ENCODE measurements around the gene RTL1.

The RTL1 gene

DNA sequence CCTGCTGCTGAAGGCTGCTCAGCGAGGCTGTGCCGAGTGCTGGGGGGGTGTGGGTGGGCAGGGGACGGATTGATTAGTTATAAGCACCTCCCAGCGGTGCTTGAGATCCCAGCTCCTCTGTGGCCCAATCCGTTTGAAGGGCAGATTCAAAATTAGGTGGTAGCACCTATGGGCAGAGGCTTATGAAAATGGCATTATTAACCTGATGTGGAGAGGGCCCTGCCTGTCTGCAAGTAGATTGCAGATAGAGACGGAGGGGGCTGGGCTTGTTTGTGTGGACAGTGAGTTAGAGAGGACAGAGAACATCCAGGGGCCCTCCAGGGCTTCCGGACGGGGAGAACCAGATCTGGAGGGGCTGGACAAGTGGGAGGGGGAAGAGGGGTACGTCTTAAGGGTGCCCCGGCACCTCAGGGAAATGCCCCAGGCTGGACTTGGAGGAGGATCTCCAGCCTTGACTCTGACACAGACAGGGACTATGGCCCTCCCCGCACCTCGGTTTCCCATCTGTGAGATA is at the start of gene RTL1:
RTL1 (minus strand) TSS at position 51 of the 514 bp plus-strand sequence. CDS start 18,934 bp downstream, outside the sequence.
- no peak for DNase-seq
- H3K27ac ChIP-seq = no peak within 1 kb of the TSS
- H3K4me3 ChIP-seq (ENCODE audit: low read depth, low read length) = no peak within 1 kb of the TSS
- peaks cover 79% of the 10 kb centered on the region for H3K27me3 ChIP-seq (ENCODE audit: insufficient read depth, low read depth, severe bottlenecking)
- no peaks in the 10 kb centered on the region for H3K36me3 ChIP-seq
- TF ChIP-seq, protein P1, sequence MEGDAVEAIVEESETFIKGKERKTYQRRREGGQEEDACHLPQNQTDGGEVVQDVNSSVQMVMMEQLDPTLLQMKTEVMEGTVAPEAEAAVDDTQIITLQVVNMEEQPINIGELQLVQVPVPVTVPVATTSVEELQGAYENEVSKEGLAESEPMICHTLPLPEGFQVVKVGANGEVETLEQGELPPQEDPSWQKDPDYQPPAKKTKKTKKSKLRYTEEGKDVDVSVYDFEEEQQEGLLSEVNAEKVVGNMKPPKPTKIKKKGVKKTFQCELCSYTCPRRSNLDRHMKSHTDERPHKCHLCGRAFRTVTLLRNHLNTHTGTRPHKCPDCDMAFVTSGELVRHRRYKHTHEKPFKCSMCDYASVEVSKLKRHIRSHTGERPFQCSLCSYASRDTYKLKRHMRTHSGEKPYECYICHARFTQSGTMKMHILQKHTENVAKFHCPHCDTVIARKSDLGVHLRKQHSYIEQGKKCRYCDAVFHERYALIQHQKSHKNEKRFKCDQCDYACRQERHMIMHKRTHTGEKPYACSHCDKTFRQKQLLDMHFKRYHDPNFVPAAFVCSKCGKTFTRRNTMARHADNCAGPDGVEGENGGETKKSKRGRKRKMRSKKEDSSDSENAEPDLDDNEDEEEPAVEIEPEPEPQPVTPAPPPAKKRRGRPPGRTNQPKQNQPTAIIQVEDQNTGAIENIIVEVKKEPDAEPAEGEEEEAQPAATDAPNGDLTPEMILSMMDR (IDR thresholded peaks at IDR 0.05; ENCODE audit: low read depth, low read length) = no peak
- no peaks in the 10 kb centered on the region for H3K9me3 ChIP-seq (ENCODE audit: severe bottlenecking)

DNA sequence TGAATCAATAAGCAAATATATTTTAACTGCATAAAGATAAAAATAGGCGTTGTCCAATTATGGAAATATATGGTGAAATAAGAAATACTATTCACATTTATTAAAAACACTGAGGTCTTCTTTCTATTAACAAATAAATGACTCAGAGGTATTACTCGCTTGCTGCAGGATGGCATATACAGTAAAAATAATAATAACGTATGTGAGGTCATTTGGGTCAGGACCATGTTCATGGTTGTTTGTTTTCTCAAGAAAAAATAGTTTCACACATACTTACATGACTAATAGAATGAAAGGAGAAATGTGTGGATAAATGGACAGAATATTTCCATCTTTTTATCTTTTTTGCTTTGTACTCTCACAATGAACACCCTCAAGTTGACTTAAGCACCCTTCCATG is 46.5 kb upstream of the RTL1 start:
- Histone ChIP-seq H3K27me3 (ENCODE audit: insufficient read depth, low read depth, severe bottlenecking) (peaks cover 14% of the 10 kb centered on the region), H3K36me3 (no peaks in the 10 kb centered on the region), H3K27ac (no peak overlapping the region), H3K9me3 (ENCODE audit: severe bottlenecking) (no peaks in the 10 kb centered on the region), H3K4me3 (ENCODE audit: low read depth, low read length) (no peak overlapping the region)
- no peak for DNase-seq
- TF ChIP-seq, protein P1 (IDR thresholded peaks at IDR 0.05; ENCODE audit: low read depth, low read length) = no peak

DNA sequence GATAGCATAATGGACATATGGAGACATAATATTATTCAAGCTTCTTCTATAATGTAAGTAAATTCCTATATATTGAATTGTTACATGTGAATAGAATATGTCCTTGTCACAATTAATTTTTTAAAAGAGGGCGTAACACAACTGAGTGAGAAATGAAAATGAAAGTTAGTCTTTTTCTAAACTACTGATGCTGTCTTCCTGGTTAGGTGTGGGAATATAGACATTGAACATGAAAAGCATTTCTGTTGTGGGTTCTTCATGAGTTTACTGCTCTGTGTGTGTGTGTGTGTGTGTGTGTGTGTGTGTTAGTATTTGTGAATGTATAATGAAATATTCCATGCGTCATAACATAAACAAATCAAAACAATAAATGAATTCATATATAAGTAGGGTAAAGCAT is 40.5 kb upstream of the RTL1 start:
- Histone ChIP-seq H3K9me3 (ENCODE audit: severe bottlenecking) (no peaks in the 10 kb centered on the region), H3K4me3 (ENCODE audit: low read depth, low read length) (no peak overlapping the region), H3K36me3 (no peaks in the 10 kb centered on the region), H3K27me3 (ENCODE audit: insufficient read depth, low read depth, severe bottlenecking) (peaks cover 36% of the 10 kb centered on the region), H3K27ac (no peak overlapping the region)
- no peak for DNase-seq
- TF ChIP-seq, protein P1 (IDR thresholded peaks at IDR 0.05; ENCODE audit: low read depth, low read length) = no peak

DNA sequence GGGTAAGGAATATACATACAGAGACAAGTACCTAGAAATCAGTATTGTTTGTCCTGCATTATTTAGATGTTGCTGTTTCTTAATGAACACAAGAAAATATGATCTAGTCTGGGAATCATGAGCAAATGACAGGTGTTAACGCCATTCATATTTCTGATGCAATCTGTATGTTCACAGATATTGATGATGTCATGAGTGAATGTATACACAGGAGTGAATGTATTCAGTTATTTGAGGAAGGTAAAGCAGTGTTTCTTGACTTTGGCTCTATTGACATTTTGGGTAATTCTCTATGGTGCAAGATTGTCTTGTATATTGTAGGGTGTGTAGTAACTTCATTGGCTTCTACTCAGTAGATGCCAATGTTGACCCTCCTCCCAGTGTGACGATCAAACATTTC is 26.7 kb upstream of the RTL1 start:
- H3K27ac ChIP-seq = no peak overlapping the region
- DNase-seq = no peak
- TF ChIP-seq, protein P1 (IDR thresholded peaks at IDR 0.05; ENCODE audit: low read depth, low read length) = no peak
- peaks cover 60% of the 10 kb centered on the region for H3K27me3 ChIP-seq (ENCODE audit: insufficient read depth, low read depth, severe bottlenecking)
- no peak overlapping the region for H3K4me3 ChIP-seq (ENCODE audit: low read depth, low read length)
- H3K9me3 ChIP-seq (ENCODE audit: severe bottlenecking) = peaks cover 5% of the 10 kb centered on the region
- H3K36me3 ChIP-seq = no peaks in the 10 kb centered on the region

DNA sequence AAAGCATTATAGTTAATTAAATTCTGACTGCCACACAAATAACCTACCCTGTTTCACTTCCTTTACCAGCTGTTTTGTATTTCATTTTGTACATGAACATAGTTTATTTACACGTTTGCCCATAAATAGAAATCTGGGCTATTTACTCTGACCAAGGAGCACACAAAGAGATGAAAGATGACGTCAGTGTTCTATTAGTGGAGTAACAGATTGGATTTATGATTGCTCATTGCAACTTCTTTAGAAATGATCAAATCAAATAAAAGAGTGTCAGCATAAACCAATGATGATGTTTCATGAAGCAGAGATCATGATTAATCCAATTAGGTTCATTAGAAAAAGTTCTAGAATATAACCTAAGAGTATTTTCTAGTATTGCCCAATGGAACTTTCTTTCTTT is 12.0 kb upstream of the RTL1 start:
- peaks cover 37% of the 10 kb centered on the region for H3K27me3 ChIP-seq (ENCODE audit: insufficient read depth, low read depth, severe bottlenecking)
- TF ChIP-seq, protein P1 (IDR thresholded peaks at IDR 0.05; ENCODE audit: low read depth, low read length) = no peak

DNA sequence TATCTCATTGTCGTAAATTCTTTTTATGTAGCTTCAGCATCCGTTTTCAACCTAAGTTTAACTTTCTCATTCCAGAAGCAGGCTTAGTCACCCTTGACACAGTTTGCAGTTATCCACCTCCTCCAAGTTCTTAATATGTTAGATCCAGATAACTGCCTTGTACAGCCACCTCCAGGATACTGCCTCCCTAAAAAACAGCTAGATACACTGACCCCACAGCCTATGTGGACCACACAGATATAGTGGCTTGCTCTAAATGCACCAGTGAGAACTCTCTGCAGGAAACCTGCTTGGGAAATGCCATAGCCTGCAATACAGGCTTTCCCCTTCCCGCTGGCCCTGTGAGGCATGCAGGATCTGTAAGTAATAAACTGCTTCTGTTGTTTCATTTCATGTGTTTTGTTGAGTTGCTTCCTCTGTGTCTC is 11.1 kb upstream of the RTL1 start:
- Histone ChIP-seq H3K36me3 (no peaks in the 10 kb centered on the region), H3K27ac (no peak overlapping the region), H3K27me3 (ENCODE audit: insufficient read depth, low read depth, severe bottlenecking) (peaks cover 36% of the 10 kb centered on the region), H3K4me3 (ENCODE audit: low read depth, low read length) (no peak overlapping the region), H3K9me3 (ENCODE audit: severe bottlenecking) (no peaks in the 10 kb centered on the region)
- no peak for DNase-seq
- TF ChIP-seq, protein P1 (IDR thresholded peaks at IDR 0.05; ENCODE audit: low read depth, low read length) = no peak

More for the DNA sequence above, 12.0 kb upstream of the RTL1 start:
- Histone ChIP-seq H3K27ac (no peak overlapping the region), H3K9me3 (ENCODE audit: severe bottlenecking) (no peaks in the 10 kb centered on the region), H3K36me3 (no peaks in the 10 kb centered on the region), H3K4me3 (ENCODE audit: low read depth, low read length) (no peak overlapping the region)
- DNase-seq = no peak

Data from WERI-Rb-1 (cell line).